HG03457 (cell line): ENCODE data around the gene CAMSAP1.

Source experiments
- ATAC-seq: cut with Tn5 transposase; IDR thresholded peaks from one replicate; pipeline ENCODE4 v1.9.1; 2021; ENCODE audit warnings: moderate number of reproducible peaks; ENCODE audit not compliant: unreplicated experiment

CAMSAP1 gene

DNA sequence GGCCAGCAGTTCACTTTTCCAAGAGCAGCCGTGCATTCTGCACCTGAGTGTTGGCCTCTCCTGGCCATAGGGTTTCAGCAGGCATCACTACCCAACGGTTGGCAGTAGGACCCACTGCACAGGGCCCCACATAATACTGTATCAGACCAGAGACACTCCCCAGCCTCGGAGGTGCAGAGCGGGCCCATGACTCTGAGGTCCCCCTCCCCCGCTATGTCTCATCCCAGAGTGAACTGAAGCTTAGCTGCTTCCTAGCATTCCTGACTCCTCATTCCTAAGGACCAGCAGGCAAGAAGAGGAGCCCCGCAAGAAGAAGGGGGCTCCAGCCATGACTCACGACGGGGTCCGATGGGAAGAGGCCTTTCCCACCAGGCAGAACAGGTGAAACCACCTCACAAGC lies 67.2 kb downstream of the CAMSAP1 start:
- no peak for ATAC-seq

DNA sequence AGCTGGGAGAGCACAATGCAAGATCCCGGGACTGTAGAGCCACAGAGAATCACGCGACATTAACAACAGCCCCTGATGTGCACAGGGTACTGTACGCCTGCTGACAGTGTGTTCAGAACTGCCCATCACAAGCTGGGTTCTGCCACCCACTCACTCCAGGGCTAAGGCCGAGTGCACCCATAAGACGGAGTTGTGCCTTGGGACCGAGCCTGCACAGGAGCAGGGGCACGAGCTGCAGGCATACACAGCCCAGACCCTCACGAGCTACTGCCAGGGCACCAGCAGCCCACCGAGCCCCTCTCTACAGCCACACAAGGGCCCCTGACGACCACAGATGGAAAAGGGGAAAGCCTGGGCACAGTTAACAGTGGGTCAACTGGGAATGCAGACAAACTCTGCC lies 67.8 kb downstream of the CAMSAP1 start:
- no peak for ATAC-seq

- ATAC-seq = no peak
Measured at GRCh38 chr9:135835131-135835530, 72.2 kb downstream of the CAMSAP1 start.

GRCh38 chr9:135833864-135834263 lies 73.5 kb downstream of the CAMSAP1 start:
- ATAC-seq = no peak

GRCh38 chr9:135830496-135830895 lies 76.8 kb downstream of the CAMSAP1 start:
- no peak for ATAC-seq

DNA sequence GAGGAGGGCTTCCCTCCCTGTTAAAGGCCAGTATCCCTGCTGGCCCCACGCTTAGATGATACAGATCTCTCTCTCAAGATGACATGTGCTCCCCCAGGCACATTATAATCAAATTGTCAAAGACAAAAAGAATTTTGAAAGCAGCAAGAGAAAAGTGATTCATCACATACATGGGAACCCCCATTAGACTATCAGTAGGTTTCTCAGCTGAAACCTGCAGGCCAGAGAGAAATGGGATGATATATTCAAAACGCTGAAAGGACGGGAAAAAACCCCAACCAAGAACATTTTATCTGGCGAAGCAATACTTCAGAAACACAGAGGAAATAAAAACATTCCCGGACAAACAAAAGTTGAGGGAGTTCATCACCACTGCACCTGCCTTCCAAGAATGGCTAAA lies 78.7 kb downstream of the CAMSAP1 start:
- ATAC-seq = no peak

GRCh38 chr9:135827866-135828580 lies 79.3 kb downstream of the CAMSAP1 start:
- ATAC-seq = no peak

GRCh38 chr9:135827301-135827700 lies 80.0 kb downstream of the CAMSAP1 start:
- no peak for ATAC-seq

DNA sequence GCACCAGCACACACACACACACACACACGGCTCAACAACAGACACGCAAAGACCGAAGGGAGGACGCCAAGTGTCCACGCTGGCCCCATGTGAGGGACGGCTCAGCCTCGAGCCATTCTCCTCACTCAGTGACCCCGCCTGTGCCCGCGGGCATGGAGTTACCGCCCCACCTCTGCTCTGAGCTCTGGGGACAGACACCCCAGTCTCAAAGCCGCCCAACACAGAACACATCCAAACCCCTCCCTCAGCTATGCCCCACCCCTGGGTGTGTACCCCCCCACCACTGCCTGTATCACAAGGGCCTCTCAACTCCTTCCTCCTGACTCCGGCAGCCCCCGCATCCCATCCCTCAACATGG lies 81.2 kb downstream of the CAMSAP1 start:
- no peak for ATAC-seq

DNA sequence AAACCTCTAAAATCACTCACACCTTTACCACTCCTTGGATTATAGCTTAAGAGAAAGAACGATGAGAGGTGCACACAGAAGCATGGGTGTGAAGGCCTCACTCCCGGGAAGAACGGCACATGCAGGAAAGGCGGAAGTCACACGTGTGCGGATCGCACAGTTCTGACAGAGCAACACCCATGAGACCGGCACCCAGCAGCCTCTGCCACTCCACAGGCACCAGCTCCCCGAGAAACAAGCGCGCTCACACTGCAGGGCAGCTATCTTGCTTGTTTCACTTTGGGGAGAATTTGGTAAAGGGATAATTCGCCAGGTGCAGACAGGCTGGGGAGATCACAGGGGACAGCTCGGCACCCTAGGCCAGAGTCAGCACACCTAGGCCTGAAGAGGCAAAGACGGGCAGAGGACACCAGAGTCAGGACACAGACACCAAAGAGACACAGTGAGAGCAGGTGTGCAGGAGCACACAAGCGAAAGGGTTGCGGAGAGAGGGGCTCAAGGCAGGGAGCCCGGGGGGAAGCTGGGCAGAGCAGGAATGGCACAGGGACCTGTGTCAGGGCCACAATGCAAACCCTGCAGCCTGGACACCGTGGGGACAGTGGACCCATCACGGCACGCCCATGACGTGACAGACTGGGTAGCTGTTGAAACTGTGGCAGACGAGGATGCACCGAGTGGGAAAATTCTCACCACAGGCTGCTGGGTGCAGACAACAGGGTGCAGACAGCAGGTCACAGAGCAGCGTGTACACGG lies 81.7 kb downstream of the CAMSAP1 start:
- no peak for ATAC-seq

DNA sequence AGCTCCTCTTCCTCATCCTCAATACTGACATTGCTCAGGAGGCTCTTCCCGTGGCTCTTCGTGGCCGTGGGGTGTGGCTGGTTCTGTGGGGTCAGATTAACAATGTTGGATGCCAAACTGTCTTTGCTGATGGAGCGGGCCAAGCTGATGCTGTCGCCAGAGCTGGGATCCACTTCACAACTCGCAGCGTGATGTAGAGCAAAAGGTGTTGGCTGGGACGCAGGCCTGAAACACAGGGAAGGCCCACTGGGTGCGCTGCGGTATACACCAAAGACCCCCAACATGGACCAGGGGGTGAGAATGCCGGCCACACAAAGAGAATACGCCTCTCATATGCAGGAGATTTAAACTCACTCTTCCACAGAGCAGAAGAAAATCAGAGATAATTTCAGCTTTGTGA lies 84.3 kb downstream of the CAMSAP1 start:
- no peak for ATAC-seq

GRCh38 chr9:135822374-135822755 lies 85.0 kb downstream of the CAMSAP1 start:
- ATAC-seq = no peak

DNA sequence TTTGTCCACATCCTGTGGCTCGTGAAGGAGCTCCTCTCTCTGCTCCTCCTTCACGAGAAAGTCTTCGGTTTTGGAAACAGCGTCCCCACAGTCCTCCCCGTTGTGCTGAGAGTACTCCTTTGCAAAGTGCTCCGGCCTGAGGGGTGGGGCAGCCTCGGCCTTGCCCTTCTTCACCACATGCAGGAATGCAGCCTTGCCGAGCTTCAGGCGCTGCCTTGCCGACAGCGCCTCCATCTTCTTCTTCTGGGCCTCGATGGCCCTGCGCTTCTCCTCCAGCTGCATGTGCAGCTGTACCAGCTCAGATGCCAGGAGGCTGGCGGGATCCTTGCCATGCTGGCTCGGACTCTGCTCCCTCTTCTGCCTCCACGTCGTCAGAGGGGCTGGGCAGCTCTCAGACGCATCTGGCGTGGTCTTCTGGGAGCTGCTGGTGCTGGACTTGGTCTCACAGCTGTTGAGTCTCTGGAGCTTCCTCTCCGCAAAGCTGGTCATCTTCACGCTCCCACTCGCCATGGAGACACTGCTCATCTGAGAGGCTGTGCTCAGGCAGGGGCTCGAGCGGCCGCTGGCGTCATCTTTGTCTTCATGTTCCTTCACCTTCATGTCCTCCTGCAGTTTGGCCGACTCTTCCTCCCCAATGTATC lies 85.5 kb downstream of the CAMSAP1 start:
- ATAC-seq = no peak

- no peak for ATAC-seq
Measured at GRCh38 chr9:135821116-135821515, 86.2 kb downstream of the CAMSAP1 start.

- ATAC-seq = no peak
Measured at GRCh38 chr9:135820661-135821060, 86.7 kb downstream of the CAMSAP1 start.

DNA sequence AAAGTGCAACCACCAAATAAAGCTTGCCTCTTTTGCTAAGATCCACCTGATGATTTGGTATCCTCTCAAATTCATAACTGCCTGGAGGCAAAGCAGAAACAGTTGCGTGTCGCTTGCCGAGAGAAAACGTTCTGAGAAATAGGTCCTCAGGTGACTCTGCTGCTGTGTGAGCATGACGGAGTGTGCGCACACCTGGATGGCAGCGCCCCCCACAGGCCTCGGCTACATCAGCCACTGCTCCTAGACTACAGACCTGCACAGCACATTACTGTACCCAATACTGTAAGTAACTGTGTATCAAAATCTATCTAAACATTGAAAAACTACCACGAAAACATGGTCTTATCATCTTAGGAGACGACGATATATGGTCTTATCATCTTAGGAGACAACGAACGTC lies 87.4 kb downstream of the CAMSAP1 start:
- ATAC-seq = no peak

GRCh38 chr9:135818718-135819475 lies 88.4 kb downstream of the CAMSAP1 start:
- no peak for ATAC-seq

GRCh38 chr9:135817951-135818717 lies 89.2 kb downstream of the CAMSAP1 start:
- ATAC-seq = no peak

GRCh38 chr9:135816651-135816970 lies 90.7 kb downstream of the CAMSAP1 start:
- ATAC-seq = no peak

- ATAC-seq = no peak
Measured at GRCh38 chr9:135815830-135816650, 91.3 kb downstream of the CAMSAP1 start.
